ENCODE data around the gene SREK1.
A peak's percentile ranks its signal among the peaks of the same experiment; 100 is the strongest.

SREK1 gene

DNA sequence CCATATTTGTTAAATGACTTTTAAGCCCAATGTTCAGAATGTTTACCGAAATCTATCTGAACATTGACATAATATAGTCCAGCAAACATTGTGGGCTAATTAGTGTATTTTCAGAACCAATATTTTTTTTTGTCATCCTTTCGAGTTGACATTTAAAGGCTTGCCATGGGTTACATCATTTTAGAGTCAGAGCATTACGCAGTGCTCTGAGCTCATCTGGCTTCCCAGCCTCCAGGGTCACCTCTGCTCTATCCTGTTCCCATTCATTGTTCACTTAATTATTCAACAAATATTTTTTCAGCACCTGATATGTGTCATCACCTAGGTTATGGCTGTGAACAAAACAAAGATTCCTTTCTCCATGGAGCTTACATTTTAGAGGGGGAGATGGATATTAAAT lies 80.2 kb downstream of the SREK1 start:
- no peak overlapping the region for H3K27ac ChIP-seq (ENCODE audit: low read depth, low read length)
- H3K4me3 ChIP-seq (ENCODE audit: low read depth, low read length) = no peak overlapping the region
- no peaks in the 10 kb centered on the region for H3K9me3 ChIP-seq (ENCODE audit: control insufficient read depth, insufficient read depth, low read length)
- no peaks in the 10 kb centered on the region for H3K4me1 ChIP-seq (ENCODE audit: control insufficient read depth, insufficient read depth, low read length)
- H3K36me3 ChIP-seq (ENCODE audit: control insufficient read depth, insufficient read depth, low read length) = no peaks in the 10 kb centered on the region
- no peak overlapping the region for H3K9ac ChIP-seq (ENCODE audit: low read depth, low read length)
- H3K27me3 ChIP-seq (ENCODE audit: control insufficient read depth, insufficient read depth, low read length) = no peaks in the 10 kb centered on the region

DNA sequence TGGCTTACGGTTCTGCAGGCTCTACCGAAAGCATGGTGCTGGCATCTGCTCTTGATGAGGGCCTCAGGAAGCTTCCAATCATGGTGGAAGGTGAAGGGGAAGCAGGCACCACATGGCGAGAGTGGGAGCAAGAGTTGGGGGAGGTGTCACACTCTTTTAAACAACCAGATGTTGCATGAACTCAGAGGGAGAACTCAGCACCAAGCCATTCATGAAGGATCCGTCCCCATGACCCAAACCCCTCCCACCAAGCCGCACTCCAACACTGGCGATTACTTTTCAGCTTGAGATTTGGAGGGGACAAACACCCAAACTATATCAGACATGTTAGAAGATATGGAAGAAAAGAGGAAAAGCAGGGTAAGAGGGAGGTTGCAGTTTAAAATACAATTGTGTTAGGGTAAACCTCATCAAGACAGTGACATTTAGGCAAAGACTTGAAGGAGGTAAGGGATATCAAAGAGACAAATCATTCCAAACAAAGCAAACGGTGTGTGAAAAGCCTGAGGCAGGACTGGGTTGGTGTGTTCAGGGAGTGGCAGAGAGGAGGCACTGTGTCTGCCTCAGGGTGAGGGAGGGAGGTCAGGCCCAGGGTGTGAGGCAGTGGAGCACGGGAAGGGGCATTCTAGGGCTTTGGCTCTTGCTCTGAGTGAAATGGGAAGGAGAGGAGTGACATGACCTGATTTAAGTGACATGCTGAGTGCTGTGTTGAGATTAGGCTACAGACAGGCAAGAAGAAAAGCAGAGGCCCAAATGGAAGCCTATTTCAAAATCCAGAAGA lies 80.9 kb downstream of the SREK1 start:
- Histone ChIP-seq H3K36me3 (ENCODE audit: control insufficient read depth, insufficient read depth, low read length) (no peaks in the 10 kb centered on the region), H3K4me1 (ENCODE audit: control insufficient read depth, insufficient read depth, low read length) (no peaks in the 10 kb centered on the region), H3K27me3 (ENCODE audit: control insufficient read depth, insufficient read depth, low read length) (no peaks in the 10 kb centered on the region), H3K4me3 (ENCODE audit: low read depth, low read length) (no peak overlapping the region), H3K27ac (ENCODE audit: low read depth, low read length) (no peak overlapping the region), H3K9me3 (ENCODE audit: control insufficient read depth, insufficient read depth, low read length) (no peaks in the 10 kb centered on the region), H3K9ac (ENCODE audit: low read depth, low read length) (no peak overlapping the region)

- no peak overlapping the region for H3K4me3 ChIP-seq (ENCODE audit: low read depth, low read length)
- no peaks in the 10 kb centered on the region for H3K27me3 ChIP-seq (ENCODE audit: control insufficient read depth, insufficient read depth, low read length)
- H3K4me1 ChIP-seq (ENCODE audit: control insufficient read depth, insufficient read depth, low read length) = peaks cover 15% of the 10 kb centered on the region
- H3K36me3 ChIP-seq (ENCODE audit: control insufficient read depth, insufficient read depth, low read length) = no peaks in the 10 kb centered on the region
- no peak overlapping the region for H3K27ac ChIP-seq (ENCODE audit: low read depth, low read length)
- no peak overlapping the region for H3K9ac ChIP-seq (ENCODE audit: low read depth, low read length)
- no peaks in the 10 kb centered on the region for H3K9me3 ChIP-seq (ENCODE audit: control insufficient read depth, insufficient read depth, low read length)
Measured at GRCh38 chr5:66230551-66230950, 86.5 kb downstream of the SREK1 start.

DNA sequence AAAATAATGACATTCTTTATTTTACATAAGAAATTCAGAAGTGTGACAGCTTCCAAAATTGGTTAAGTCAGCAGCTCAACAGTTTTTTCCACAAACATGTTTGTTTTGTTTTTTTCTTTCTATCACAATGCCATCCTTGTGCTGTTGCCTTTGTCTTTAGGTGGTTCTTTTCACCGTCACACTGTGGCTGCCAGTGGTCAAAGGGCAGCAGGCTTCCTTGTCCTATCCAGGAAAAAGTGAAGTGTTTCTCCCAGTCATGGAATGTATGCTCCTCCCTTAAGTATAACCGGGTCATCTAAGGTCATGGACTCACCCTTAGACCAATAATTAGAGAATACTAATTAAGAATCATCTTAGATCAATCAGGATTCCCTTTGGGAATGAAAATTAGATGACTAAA lies 87.4 kb downstream of the SREK1 start:
- peaks cover 15% of the 10 kb centered on the region for H3K4me1 ChIP-seq (ENCODE audit: control insufficient read depth, insufficient read depth, low read length)
- H3K27ac ChIP-seq (ENCODE audit: low read depth, low read length) = no peak overlapping the region
- H3K4me3 ChIP-seq (ENCODE audit: low read depth, low read length) = no peak overlapping the region
- no peaks in the 10 kb centered on the region for H3K36me3 ChIP-seq (ENCODE audit: control insufficient read depth, insufficient read depth, low read length)
- no peaks in the 10 kb centered on the region for H3K27me3 ChIP-seq (ENCODE audit: control insufficient read depth, insufficient read depth, low read length)
- no peak overlapping the region for H3K9ac ChIP-seq (ENCODE audit: low read depth, low read length)
- H3K9me3 ChIP-seq (ENCODE audit: control insufficient read depth, insufficient read depth, low read length) = no peaks in the 10 kb centered on the region

- Histone ChIP-seq H3K27ac (ENCODE audit: low read depth, low read length) (no peak overlapping the region), H3K27me3 (ENCODE audit: control insufficient read depth, insufficient read depth, low read length) (no peaks in the 10 kb centered on the region), H3K4me3 (ENCODE audit: low read depth, low read length) (no peak overlapping the region), H3K36me3 (ENCODE audit: control insufficient read depth, insufficient read depth, low read length) (no peaks in the 10 kb centered on the region), H3K9me3 (ENCODE audit: control insufficient read depth, insufficient read depth, low read length) (no peaks in the 10 kb centered on the region), H3K4me1 (ENCODE audit: control insufficient read depth, insufficient read depth, low read length) (peaks cover 15% of the 10 kb centered on the region), H3K9ac (ENCODE audit: low read depth, low read length) (no peak overlapping the region)
Measured at GRCh38 chr5:66232275-66232674, 88.2 kb downstream of the SREK1 start.

- peak overlapping the region; percentile 25 for H3K27ac ChIP-seq (ENCODE audit: low read depth, low read length)
- H3K36me3 ChIP-seq (ENCODE audit: control insufficient read depth, insufficient read depth, low read length) = no peaks in the 10 kb centered on the region
- peaks cover 15% of the 10 kb centered on the region for H3K4me1 ChIP-seq (ENCODE audit: control insufficient read depth, insufficient read depth, low read length)
- H3K9me3 ChIP-seq (ENCODE audit: control insufficient read depth, insufficient read depth, low read length) = no peaks in the 10 kb centered on the region
- H3K27me3 ChIP-seq (ENCODE audit: control insufficient read depth, insufficient read depth, low read length) = no peaks in the 10 kb centered on the region
- H3K4me3 ChIP-seq (ENCODE audit: low read depth, low read length) = no peak overlapping the region
- H3K9ac ChIP-seq (ENCODE audit: low read depth, low read length) = no peak overlapping the region
Measured at GRCh38 chr5:66232706-66233445, 88.8 kb downstream of the SREK1 start.

Data from HUES48 (cell line).